ENCODE measurements around the gene TAF5L. TPM values are rescaled to one million over a fixed set of nuclear protein-coding genes. Genes with fewer than 3 reads are reported as not detected.
"Not testable (repeated sequence)": the region's sequence is repeated elsewhere in the genome, so short reads cannot be mapped to it uniquely, and the experiment has no call there.

Gene TAF5L
- total RNA-seq, 1 donor from 2014 or later: 25.3 TPM

- H3K27ac Mint-ChIP-seq (ENCODE audit: unreplicated experiment): no peak overlapping the region
- no peak for DNase-seq (ENCODE audit: low spot score)
- peaks cover 8% of the 10 kb centered on the region for H3K4me1 Mint-ChIP-seq (ENCODE audit: unreplicated experiment)
- no peak overlapping the region for H3K4me3 Mint-ChIP-seq (ENCODE audit: unreplicated experiment)
- no peaks in the 10 kb centered on the region for H3K9me3 Mint-ChIP-seq (ENCODE audit: unreplicated experiment)
- TF ChIP-seq CTCF (IDR thresholded peaks at IDR 0.05; ENCODE audit: unreplicated experiment): no peak
- H3K27me3 Mint-ChIP-seq (ENCODE audit: unreplicated experiment): peaks cover 2% of the 10 kb centered on the region
- H3K36me3 Mint-ChIP-seq (ENCODE audit: low read depth, unreplicated experiment): no peaks in the 10 kb centered on the region
Measured at GRCh38 chr1:229563241-229563640, 62.7 kb downstream of the TAF5L start.

GRCh38 chr1:229562686-229563085 lies 63.2 kb downstream of the TAF5L start:
- Mint-ChIP-seq H3K27ac (ENCODE audit: unreplicated experiment) (no peak overlapping the region), H3K9me3 (ENCODE audit: unreplicated experiment) (no peaks in the 10 kb centered on the region), H3K4me3 (ENCODE audit: unreplicated experiment) (no peak overlapping the region), H3K4me1 (ENCODE audit: unreplicated experiment) (peaks cover 9% of the 10 kb centered on the region), H3K27me3 (ENCODE audit: unreplicated experiment) (peaks cover 2% of the 10 kb centered on the region), H3K36me3 (ENCODE audit: low read depth, unreplicated experiment) (no peaks in the 10 kb centered on the region)
- no peak for DNase-seq (ENCODE audit: low spot score)
- no peak for TF ChIP-seq CTCF (IDR thresholded peaks at IDR 0.05; ENCODE audit: unreplicated experiment)

- H3K27ac Mint-ChIP-seq (ENCODE audit: unreplicated experiment): no peak overlapping the region
- no peaks in the 10 kb centered on the region for H3K9me3 Mint-ChIP-seq (ENCODE audit: unreplicated experiment)
- H3K4me1 Mint-ChIP-seq (ENCODE audit: unreplicated experiment): peaks cover 20% of the 10 kb centered on the region
- no peaks in the 10 kb centered on the region for H3K36me3 Mint-ChIP-seq (ENCODE audit: low read depth, unreplicated experiment)
- H3K27me3 Mint-ChIP-seq (ENCODE audit: unreplicated experiment): peaks cover 4% of the 10 kb centered on the region
- no peak for DNase-seq (ENCODE audit: low spot score)
- H3K4me3 Mint-ChIP-seq (ENCODE audit: unreplicated experiment): no peak overlapping the region
- TF ChIP-seq CTCF (IDR thresholded peaks at IDR 0.05; ENCODE audit: unreplicated experiment): no peak
Measured at GRCh38 chr1:229561141-229561540, 64.8 kb downstream of the TAF5L start.

GRCh38 chr1:229560124-229560523 lies 65.8 kb downstream of the TAF5L start:
- not testable (repeated sequence) for H3K36me3 Mint-ChIP-seq (ENCODE audit: low read depth, unreplicated experiment); H3K27me3 Mint-ChIP-seq (ENCODE audit: unreplicated experiment); H3K9me3 Mint-ChIP-seq (ENCODE audit: unreplicated experiment); DNase-seq (ENCODE audit: low spot score); H3K27ac Mint-ChIP-seq (ENCODE audit: unreplicated experiment); H3K4me3 Mint-ChIP-seq (ENCODE audit: unreplicated experiment)
- H3K4me1 Mint-ChIP-seq (ENCODE audit: unreplicated experiment): peaks cover 20% of the 10 kb centered on the region

- not testable (repeated sequence) for H3K27me3 Mint-ChIP-seq (ENCODE audit: unreplicated experiment); H3K9me3 Mint-ChIP-seq (ENCODE audit: unreplicated experiment); DNase-seq (ENCODE audit: low spot score); H3K36me3 Mint-ChIP-seq (ENCODE audit: low read depth, unreplicated experiment); H3K27ac Mint-ChIP-seq (ENCODE audit: unreplicated experiment)
- peaks cover 22% of the 10 kb centered on the region for H3K4me1 Mint-ChIP-seq (ENCODE audit: unreplicated experiment)
- peak overlapping the region; percentile 94 for H3K4me3 Mint-ChIP-seq (ENCODE audit: unreplicated experiment)
Measured at GRCh38 chr1:229559336-229559801, 66.6 kb downstream of the TAF5L start.

- DNase-seq (ENCODE audit: low spot score): peak; percentile 99
- no peaks in the 10 kb centered on the region for H3K9me3 Mint-ChIP-seq (ENCODE audit: unreplicated experiment)
- peak; percentile 87 for TF ChIP-seq CTCF (IDR thresholded peaks at IDR 0.05; ENCODE audit: unreplicated experiment)
- peaks cover 3% of the 10 kb centered on the region for H3K36me3 Mint-ChIP-seq (ENCODE audit: low read depth, unreplicated experiment)
- peak within 1 kb of the TSS; percentile 24 for H3K27ac Mint-ChIP-seq (ENCODE audit: unreplicated experiment)
- peaks cover 4% of the 10 kb centered on the region for H3K27me3 Mint-ChIP-seq (ENCODE audit: unreplicated experiment)
- H3K4me3 Mint-ChIP-seq (ENCODE audit: unreplicated experiment): peak within 1 kb of the TSS; percentile 95
- H3K4me1 Mint-ChIP-seq (ENCODE audit: unreplicated experiment): peaks cover 22% of the 10 kb centered on the region
Measured at GRCh38 chr1:229558460-229559335, 67.2 kb downstream of the TAF5L start, which contains the start of gene ABCB10. Gene ABCB10, minus strand, starts transcription at chr1:229558707. Its CDS starts 55 bp downstream, at chr1:229558652.
